NB4 (cell line): ENCODE data around the gene ARHGAP24.

Source experiments
- MAX ChIP-seq: IDR thresholded peaks from 2 replicates; pipeline ENCODE4 v1.6.1; 2011; ENCODE audit warnings: low read depth, low read length
- MYC ChIP-seq: IDR thresholded peaks from 2 replicates; pipeline ENCODE4 v1.6.1; 2011; ENCODE audit warnings: low read depth, low read length
- POLR2A ChIP-seq: IDR thresholded peaks from 2 replicates; pipeline ENCODE4 v1.6.1; 2011; ENCODE audit warnings: mild to moderate bottlenecking; ENCODE audit not compliant: insufficient read length; ENCODE audit errors: extremely low read depth
- TF ChIP-seq, protein P1 (sequence below): IDR thresholded peaks from one replicate; pipeline ENCODE4 v1.5.1; 2012; ENCODE audit warnings: low read depth, low read length

DNA sequence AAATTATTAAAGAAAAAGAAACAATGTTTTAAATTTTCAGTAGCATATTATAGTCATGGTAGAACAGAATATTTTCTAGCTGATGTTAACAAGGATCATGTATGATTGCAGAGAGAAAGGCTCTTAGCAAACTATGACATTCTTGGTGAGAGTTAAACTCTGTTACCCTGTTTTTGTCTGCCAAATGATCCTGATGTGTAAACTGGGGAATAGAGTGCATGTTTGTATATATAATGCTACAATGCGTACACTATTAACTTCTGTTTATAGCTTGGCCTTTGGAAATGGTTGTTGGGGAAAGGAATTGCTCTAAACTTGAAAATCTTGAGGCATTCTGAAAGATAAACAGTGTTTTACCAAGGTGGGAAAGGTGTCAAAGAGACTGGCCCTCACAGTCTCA, 292.7 kb downstream of the ARHGAP24 start:
- TF ChIP-seq, protein P1, sequence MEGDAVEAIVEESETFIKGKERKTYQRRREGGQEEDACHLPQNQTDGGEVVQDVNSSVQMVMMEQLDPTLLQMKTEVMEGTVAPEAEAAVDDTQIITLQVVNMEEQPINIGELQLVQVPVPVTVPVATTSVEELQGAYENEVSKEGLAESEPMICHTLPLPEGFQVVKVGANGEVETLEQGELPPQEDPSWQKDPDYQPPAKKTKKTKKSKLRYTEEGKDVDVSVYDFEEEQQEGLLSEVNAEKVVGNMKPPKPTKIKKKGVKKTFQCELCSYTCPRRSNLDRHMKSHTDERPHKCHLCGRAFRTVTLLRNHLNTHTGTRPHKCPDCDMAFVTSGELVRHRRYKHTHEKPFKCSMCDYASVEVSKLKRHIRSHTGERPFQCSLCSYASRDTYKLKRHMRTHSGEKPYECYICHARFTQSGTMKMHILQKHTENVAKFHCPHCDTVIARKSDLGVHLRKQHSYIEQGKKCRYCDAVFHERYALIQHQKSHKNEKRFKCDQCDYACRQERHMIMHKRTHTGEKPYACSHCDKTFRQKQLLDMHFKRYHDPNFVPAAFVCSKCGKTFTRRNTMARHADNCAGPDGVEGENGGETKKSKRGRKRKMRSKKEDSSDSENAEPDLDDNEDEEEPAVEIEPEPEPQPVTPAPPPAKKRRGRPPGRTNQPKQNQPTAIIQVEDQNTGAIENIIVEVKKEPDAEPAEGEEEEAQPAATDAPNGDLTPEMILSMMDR = no peak
- TF ChIP-seq MAX = no peak
- TF ChIP-seq MYC = no peak
- no peak for TF ChIP-seq POLR2A
